GM12864 (cell line): Measurements from ENCODE around the gene ZNF124.

Source experiments
- DNase-seq: peaks from one replicate; pipeline ENCODE4 v3.0.0-alpha.2; 2011; ENCODE audit warnings: low read depth
- H3K4me3 ChIP-seq: 2 replicates; pipeline ENCODE4 v1.5.1; 2011; ENCODE audit warnings: mild to moderate bottlenecking, low read depth, low read length, control low read depth
- CTCF ChIP-seq: IDR thresholded peaks from 2 replicates; pipeline ENCODE4 v1.5.1; 2011; ENCODE audit warnings: low read depth, mild to moderate bottlenecking, moderate library complexity, low read length, control low read depth, inconsistent platforms; ENCODE audit errors: missing control alignments

Gene ZNF124

GRCh38 chr1:247113094-247113497, 58.7 kb downstream of the ZNF124 start:
- TF ChIP-seq CTCF = no peak

GRCh38 chr1:247112479-247112781, 59.4 kb downstream of the ZNF124 start:
- H3K4me3 ChIP-seq = no peak overlapping the region
- no peak for DNase-seq
- no peak for TF ChIP-seq CTCF

More at GRCh38 chr1:247113094-247113497, 58.7 kb downstream of the ZNF124 start:
- no peak overlapping the region for H3K4me3 ChIP-seq
- DNase-seq = no peak

- H3K4me3 ChIP-seq = no peak overlapping the region; the same call in 1 of the 2 replicates
- no peak for TF ChIP-seq CTCF
- no peak for DNase-seq
Measured at GRCh38 chr1:247111700-247112478, 59.9 kb downstream of the ZNF124 start.

- DNase-seq = no peak
- no peak for TF ChIP-seq CTCF
- H3K4me3 ChIP-seq = peak overlapping the region; percentile 17; the same call in 1 of the 2 replicates
Measured at GRCh38 chr1:247111259-247111699, 60.5 kb downstream of the ZNF124 start.

GRCh38 chr1:247110627-247111258, 61.1 kb downstream of the ZNF124 start:
- peak overlapping the region; percentile 17; the same call in 1 of the 2 replicates for H3K4me3 ChIP-seq
- no peak for TF ChIP-seq CTCF
- DNase-seq = no peak

- no peak overlapping the region for H3K4me3 ChIP-seq
- no peak for DNase-seq
- TF ChIP-seq CTCF = no peak
Measured at GRCh38 chr1:247107694-247108093, 64.1 kb downstream of the ZNF124 start.

- no peak overlapping the region for H3K4me3 ChIP-seq
- TF ChIP-seq CTCF = no peak
- DNase-seq = no peak
Measured at GRCh38 chr1:247105966-247106365, 65.9 kb downstream of the ZNF124 start.
